Transverse colon (tissue), 4 donors: ENCODE measurements around the gene UBXN2A. TPM values are rescaled to one million over a fixed set of nuclear protein-coding genes. Genes with fewer than 3 reads are reported as not detected.

Source experiments
- DNase-seq: peaks from one replicate; pipeline ENCODE4 v3.0.0-alpha.2; 2019
- H3K27ac ChIP-seq, 4 donors: fragments of 200-600 bp; sonication (generic); 2 replicates each; pipeline ENCODE4 v1.5.1; 2016 to 2018; ENCODE audit warnings: inconsistent platforms in 4 of 4
- H3K27me3 ChIP-seq: fragments of 200-600 bp; sonication (generic); 2 replicates; pipeline ENCODE4 v1.5.1; 2017; ENCODE audit warnings: inconsistent platforms
- H3K36me3 ChIP-seq, 4 donors: fragments of 200-600 bp; sonication (generic); 2 replicates each; pipeline ENCODE4 v1.5.1; 2017 to 2019; ENCODE audit warnings: inconsistent platforms in 4 of 4
- H3K4me1 ChIP-seq, 4 donors: fragments of 200-600 bp; sonication (generic); 2 replicates each; pipeline ENCODE4 v1.5.1; 2017 to 2020; ENCODE audit warnings: inconsistent platforms in 4 of 4
- H3K4me3 ChIP-seq, 4 donors: fragments of 200-600 bp; sonication (generic); 1 replicate in 1 of 4; 2 replicates in 3 of 4; pipeline versions ENCODE4 v1.5.1 to v1.6.1; 2017 to 2019; ENCODE audit warnings: inconsistent platforms in 4 of 4
- H3K9me3 ChIP-seq, 2 donors: fragments of 200-600 bp; sonication (generic); 2 replicates each; pipeline ENCODE4 v1.5.1; 2017 to 2019; ENCODE audit warnings: inconsistent platforms in 2 of 2
- EP300 ChIP-seq: sonication (generic); formaldehyde crosslinking; IDR thresholded peaks from one replicate; pipeline ENCODE4 v1.6.1; 2017; ENCODE audit warnings: antibody characterized with exemption, low read depth
- POLR2A ChIP-seq: fragments of 450-650 bp; IDR thresholded peaks from one replicate; pipeline ENCODE4 v1.6.1; 2016; ENCODE audit warnings: antibody characterized with exemption, mild to moderate bottlenecking, moderate library complexity
- POLR2AphosphoS5 ChIP-seq, 3 donors: sonication (generic); formaldehyde crosslinking; IDR thresholded peaks; one replicate each; pipeline ENCODE4 v1.6.1; 2016; ENCODE audit warnings: antibody characterized with exemption in 3 of 3
- WGBS, 2 donors: methylation state at CpG; one replicate each; pipeline ENCODE4 v1.1.5; 2018; ENCODE audit warnings: low coverage in 1 of 2; 5-methylcytosine and 5-hydroxymethylcytosine counted together
- in situ Hi-C, 4 donors: fragments of 200-750 bp; cut with MboI; loops; one replicate each; pipeline versions ENCODE4 v1.15.0 to v1.15.1; 2017; ENCODE audit warnings: low sequenced_read_pairs in 3 of 4, low pct_ligation_motif_present in 1 of 4, low pct_unique_long_range_greater_than_20kb in 1 of 4
- intact Hi-C: fragments of 100-400 bp; cut with DNase I; formaldehyde crosslinking; loops from one replicate; pipeline ENCODE4 v1.15.1; 2023; ENCODE audit warnings: low total_unique reads
- total RNA-seq, 4 donors: library from RNA; depleted of rRNA; stranded (reverse); fragments of >200 nt; gene quantifications; one replicate each; pipeline ENCODE4 v1.1.0, GENCODE V29; 2016
- TF ChIP-seq, protein P1 (sequence below), 5 experiments: fragments of 200-600 bp in 3 of 5; fragments of 450-650 bp in 2 of 5; sonication (generic) in 3 of 5; IDR thresholded peaks; 1 replicate in 2 of 5; 2 replicates in 3 of 5; pipeline ENCODE4 v1.5.1; 2016 to 2017; ENCODE audit warnings: antibody characterized with exemption in 5 of 5, inconsistent platforms in 3 of 5, mild to moderate bottlenecking in 2 of 5, moderate library complexity in 1 of 5

UBXN2A gene
- total RNA-seq, 4 donors from 2014 or later: 6.4 to 13.7 (median 10.8) TPM

DNA sequence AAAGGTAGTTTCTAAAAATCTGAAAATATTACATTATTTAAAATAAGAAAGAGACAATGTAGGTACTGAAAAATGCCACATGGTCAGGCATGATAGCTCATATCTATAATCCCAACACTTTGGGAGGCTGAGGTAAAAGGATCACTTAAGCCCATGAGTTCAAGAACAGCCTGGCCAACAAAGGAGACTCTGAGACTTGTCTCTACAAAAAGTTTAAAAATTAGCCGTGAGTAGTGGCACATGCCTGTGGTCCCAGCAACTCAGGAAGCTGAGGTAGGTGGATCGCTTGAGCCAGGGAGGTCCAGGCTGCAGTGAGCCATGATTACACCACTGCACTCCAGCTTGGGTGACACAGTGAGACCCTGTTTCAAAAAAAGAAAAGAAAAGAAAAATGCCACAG is 35.1 kb upstream of the UBXN2A start:
- Histone ChIP-seq H3K36me3 (no peaks in the 10 kb centered on the region), H3K4me3 (no peak overlapping the region), H3K4me1 (peaks cover 4 to 56% (median 30%) of the 10 kb centered on the region in 4 donors), H3K9me3 (no peaks in the 10 kb centered on the region), H3K27ac (peak overlapping the region in 2 of 4 donors; percentile 9 to 22), H3K27me3 (no peaks in the 10 kb centered on the region)
- TF ChIP-seq, protein P1, sequence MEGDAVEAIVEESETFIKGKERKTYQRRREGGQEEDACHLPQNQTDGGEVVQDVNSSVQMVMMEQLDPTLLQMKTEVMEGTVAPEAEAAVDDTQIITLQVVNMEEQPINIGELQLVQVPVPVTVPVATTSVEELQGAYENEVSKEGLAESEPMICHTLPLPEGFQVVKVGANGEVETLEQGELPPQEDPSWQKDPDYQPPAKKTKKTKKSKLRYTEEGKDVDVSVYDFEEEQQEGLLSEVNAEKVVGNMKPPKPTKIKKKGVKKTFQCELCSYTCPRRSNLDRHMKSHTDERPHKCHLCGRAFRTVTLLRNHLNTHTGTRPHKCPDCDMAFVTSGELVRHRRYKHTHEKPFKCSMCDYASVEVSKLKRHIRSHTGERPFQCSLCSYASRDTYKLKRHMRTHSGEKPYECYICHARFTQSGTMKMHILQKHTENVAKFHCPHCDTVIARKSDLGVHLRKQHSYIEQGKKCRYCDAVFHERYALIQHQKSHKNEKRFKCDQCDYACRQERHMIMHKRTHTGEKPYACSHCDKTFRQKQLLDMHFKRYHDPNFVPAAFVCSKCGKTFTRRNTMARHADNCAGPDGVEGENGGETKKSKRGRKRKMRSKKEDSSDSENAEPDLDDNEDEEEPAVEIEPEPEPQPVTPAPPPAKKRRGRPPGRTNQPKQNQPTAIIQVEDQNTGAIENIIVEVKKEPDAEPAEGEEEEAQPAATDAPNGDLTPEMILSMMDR (IDR thresholded peaks at IDR 0.05): no peak
- TF ChIP-seq POLR2A: no peak
- no peak for TF ChIP-seq EP300
- TF ChIP-seq POLR2AphosphoS5 (IDR thresholded peaks at IDR 0.05): no peak
- intact Hi-C loops: no loop called here
- in situ Hi-C loops: no loop called here
- 73 to 100% methylated on average over 1 to 2 of the region's 2 CpGs for WGBS, 2 donors
- no peak for DNase-seq

DNA sequence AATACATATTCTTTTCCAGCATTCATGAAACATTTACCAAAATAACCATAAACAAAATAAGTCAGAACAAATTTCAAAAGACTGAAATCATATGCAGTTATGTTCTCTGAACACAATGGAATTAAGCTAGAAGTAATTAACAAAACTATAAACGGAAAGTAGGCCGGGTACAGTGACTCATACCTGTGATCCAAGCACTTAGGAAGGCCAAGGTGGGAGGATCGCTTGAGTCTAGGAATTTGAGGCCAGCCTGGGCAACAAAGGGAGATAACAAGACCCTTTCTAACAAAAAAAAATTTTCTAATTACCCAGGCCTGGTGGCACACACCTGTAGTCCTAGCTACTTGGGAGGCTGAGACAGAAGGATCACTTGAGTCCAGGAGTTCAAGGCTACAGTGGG is 28.2 kb upstream of the UBXN2A start:
- Histone ChIP-seq H3K27ac (no peak overlapping the region), H3K4me3 (no peak overlapping the region), H3K27me3 (no peaks in the 10 kb centered on the region), H3K9me3 (no peaks in the 10 kb centered on the region), H3K4me1 (peaks cover 0 to 15% (median 8%) of the 10 kb centered on the region in 4 donors), H3K36me3 (no peaks in the 10 kb centered on the region)
- TF ChIP-seq EP300 (no peak), POLR2A (no peak), POLR2AphosphoS5 (IDR thresholded peaks at IDR 0.05) (no peak)
- TF ChIP-seq, protein P1 (IDR thresholded peaks at IDR 0.05): no peak
- intact Hi-C loops (no loop called here), in situ Hi-C loops (no loop called here)
- 71 to 81% methylated on average over 3 of the region's 3 CpGs for WGBS, 2 donors
- no peak for DNase-seq

DNA sequence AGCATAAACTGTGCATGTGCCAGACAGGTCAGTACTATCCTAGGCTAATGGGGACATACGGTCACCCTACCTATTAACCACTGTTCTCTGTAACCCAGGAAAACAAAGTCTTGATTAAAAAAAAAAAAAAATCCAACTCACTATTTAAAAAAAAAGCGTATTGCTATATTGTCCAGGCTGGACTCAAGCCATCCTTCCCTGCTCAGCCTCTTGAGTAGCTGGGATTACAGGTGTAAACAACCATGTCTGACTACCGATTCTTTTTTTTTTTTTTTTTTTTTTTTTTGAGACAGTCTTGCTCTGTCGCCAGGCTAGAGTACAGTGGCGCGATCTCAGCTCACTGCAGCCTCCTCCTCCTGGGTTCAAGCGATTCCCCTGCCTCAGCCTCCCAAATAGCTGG is 24.9 kb upstream of the UBXN2A start:
- H3K27ac ChIP-seq: no peak overlapping the region
- 76 to 78% methylated on average over 3 to 7 of the region's 7 CpGs for WGBS, 2 donors
- intact Hi-C loops: no loop called here
- TF ChIP-seq EP300: no peak
- TF ChIP-seq, protein P1 (IDR thresholded peaks at IDR 0.05): no peak
- no peak for TF ChIP-seq POLR2A
- no peak for TF ChIP-seq POLR2AphosphoS5 (IDR thresholded peaks at IDR 0.05)
- DNase-seq: no peak
- H3K36me3 ChIP-seq: no peaks in the 10 kb centered on the region
- H3K4me1 ChIP-seq: peaks cover 0 to 28% (median 9%) of the 10 kb centered on the region in 4 donors
- in situ Hi-C loops: no loop called here
- no peaks in the 10 kb centered on the region for H3K27me3 ChIP-seq
- H3K9me3 ChIP-seq: no peaks in the 10 kb centered on the region
- H3K4me3 ChIP-seq: no peak overlapping the region

DNA sequence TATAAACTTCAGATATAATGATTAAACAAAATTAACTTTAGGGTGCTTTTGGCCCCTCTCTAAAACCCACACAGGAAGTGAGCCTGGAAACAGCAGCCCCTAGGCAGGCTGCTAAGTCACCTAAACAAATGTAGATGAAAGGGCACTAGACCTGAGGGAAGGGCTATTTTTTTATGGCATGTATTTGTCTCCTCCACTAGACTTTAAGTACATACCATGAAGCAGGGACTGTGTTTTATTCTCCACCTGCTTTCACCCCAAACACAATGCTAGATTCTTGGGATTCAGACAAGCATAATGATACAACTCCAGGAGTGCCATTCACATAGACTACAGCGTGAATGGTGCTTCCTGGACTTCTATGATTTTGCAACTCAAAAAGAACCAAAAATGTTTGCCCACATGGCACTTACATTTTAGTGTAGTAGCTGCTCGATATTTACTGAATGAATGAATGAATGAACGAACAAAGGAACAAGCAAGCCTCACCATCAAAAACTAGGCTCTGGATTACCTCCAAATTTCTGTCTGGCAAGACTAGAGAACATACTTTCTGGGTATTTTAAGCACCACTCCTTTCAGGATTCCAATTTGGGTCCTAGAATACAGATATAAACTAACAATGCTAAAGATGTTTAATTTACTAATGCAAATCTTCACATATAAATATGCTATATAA is 23.4 kb upstream of the UBXN2A start:
- H3K4me3 ChIP-seq: no peak overlapping the region
- intact Hi-C loops (no loop called here), in situ Hi-C loops (no loop called here)
- peaks cover 3 to 35% (median 9%) of the 10 kb centered on the region in 4 donors for H3K4me1 ChIP-seq
- TF ChIP-seq EP300 (no peak), POLR2AphosphoS5 (IDR thresholded peaks at IDR 0.05) (no peak), POLR2A (no peak)
- TF ChIP-seq, protein P1 (IDR thresholded peaks at IDR 0.05): no peak
- no peak overlapping the region for H3K27ac ChIP-seq
- no peaks in the 10 kb centered on the region for H3K9me3 ChIP-seq
- no peaks in the 10 kb centered on the region for H3K27me3 ChIP-seq
- WGBS, 2 donors: 54 to 71% methylated on average over 3 of the region's 3 CpGs
- no peak for DNase-seq
- no peaks in the 10 kb centered on the region for H3K36me3 ChIP-seq
